Rectal smooth muscle tissue (tissue), 1 donor: ENCODE measurements around the gene NDUFS6.

Source experiments
- H3K27ac ChIP-seq: one replicate; pipeline ENCODE4 v1.7.0; 2013; ENCODE audit warnings: low read depth, low read length, inconsistent platforms
- H3K27me3 ChIP-seq: one replicate; pipeline ENCODE4 v1.7.0; 2013; ENCODE audit warnings: low read length; ENCODE audit not compliant: control insufficient read depth, insufficient read depth
- H3K36me3 ChIP-seq: one replicate; pipeline ENCODE4 v1.7.0; 2013; ENCODE audit warnings: low read length; ENCODE audit not compliant: control insufficient read depth, insufficient read depth
- H3K4me1 ChIP-seq: one replicate; pipeline ENCODE4 v1.7.0; 2013; ENCODE audit warnings: low read length; ENCODE audit not compliant: control insufficient read depth, insufficient read depth
- H3K4me3 ChIP-seq: one replicate; pipeline ENCODE4 v1.7.0; 2013; ENCODE audit warnings: low read length
- H3K9ac ChIP-seq: one replicate; pipeline ENCODE4 v1.7.0; 2013; ENCODE audit warnings: low read length

Gene NDUFS6

DNA sequence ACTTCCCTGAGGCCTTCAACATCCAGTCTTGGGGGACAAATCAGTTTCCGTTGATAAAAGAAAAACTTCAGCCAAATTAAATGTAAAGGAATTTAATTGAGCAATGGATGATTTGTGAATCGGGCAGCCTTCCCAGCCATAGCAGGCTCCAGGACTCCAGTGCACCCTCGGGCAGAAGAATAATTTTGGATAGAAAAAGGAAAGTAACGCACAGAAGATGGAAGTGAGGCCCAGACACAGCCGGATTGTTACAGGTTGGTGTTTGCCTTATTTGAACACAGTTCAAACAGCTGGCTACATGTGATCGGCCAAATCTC is 20.6 kb upstream of the NDUFS6 start:
- H3K27me3 ChIP-seq: peaks cover 2% of the 10 kb centered on the region
- H3K36me3 ChIP-seq: no peaks in the 10 kb centered on the region
- H3K27ac ChIP-seq: no peak overlapping the region
- no peaks in the 10 kb centered on the region for H3K4me1 ChIP-seq
- H3K4me3 ChIP-seq: no peak overlapping the region
- H3K9ac ChIP-seq: no peak overlapping the region

DNA sequence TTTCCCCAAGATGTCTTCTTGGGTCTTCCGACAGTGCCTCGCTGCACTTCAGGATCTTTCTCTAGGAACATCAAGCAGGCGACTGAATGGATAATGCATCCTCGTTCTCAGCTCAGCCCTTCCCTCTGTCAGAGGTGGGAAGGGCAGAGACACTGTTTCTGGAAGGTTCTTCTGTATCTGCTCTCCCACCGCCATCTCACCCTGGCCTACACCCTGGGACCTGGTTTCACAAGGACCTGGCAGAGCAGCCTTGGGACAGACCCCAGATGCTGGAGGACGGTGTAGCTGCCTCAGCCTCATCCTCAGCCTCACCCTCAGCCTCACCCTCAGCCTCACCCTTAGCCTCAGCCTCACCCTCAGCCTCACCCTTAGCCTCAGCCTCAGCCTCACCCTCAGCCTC is 20.1 kb upstream of the NDUFS6 start:
- Histone ChIP-seq H3K36me3 (no peaks in the 10 kb centered on the region), H3K4me3 (no peak overlapping the region), H3K27ac (no peak overlapping the region), H3K4me1 (no peaks in the 10 kb centered on the region), H3K27me3 (peaks cover 2% of the 10 kb centered on the region), H3K9ac (no peak overlapping the region)

DNA sequence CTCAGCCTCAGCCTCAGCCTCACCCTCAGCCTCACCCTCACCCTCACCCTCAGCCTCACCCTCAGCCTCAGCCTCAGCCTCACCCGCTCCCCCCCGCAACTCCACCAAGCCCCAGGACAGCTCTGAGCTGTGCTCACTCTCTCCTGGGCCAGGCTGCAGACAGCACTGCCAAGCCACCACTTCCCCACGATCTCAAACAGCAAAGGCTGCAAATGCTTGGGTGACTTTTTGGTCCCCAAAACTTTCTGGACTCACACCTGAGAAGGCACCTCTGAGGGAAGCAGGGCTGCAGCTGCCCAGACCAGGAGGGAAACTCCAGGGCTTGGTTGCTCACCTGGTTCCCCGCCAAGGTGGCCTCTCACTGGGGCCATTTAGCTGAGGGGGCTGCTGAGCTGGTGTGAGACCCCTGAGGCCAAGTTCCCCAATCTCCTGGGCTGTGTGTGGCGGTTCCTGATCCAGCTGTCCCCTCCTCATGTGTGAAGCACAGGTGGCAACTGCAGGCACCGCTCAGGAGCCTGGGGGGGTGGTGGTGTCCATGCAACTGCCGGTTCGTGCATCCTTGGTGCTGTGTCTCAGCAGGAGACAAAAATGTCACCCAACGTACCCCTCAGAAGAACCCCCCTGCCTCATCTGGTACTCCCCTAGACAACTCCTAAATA is 19.4 kb upstream of the NDUFS6 start:
- Histone ChIP-seq H3K4me3 (no peak overlapping the region), H3K27me3 (peaks cover 2% of the 10 kb centered on the region), H3K4me1 (no peaks in the 10 kb centered on the region), H3K36me3 (no peaks in the 10 kb centered on the region), H3K27ac (no peak overlapping the region), H3K9ac (no peak overlapping the region)

DNA sequence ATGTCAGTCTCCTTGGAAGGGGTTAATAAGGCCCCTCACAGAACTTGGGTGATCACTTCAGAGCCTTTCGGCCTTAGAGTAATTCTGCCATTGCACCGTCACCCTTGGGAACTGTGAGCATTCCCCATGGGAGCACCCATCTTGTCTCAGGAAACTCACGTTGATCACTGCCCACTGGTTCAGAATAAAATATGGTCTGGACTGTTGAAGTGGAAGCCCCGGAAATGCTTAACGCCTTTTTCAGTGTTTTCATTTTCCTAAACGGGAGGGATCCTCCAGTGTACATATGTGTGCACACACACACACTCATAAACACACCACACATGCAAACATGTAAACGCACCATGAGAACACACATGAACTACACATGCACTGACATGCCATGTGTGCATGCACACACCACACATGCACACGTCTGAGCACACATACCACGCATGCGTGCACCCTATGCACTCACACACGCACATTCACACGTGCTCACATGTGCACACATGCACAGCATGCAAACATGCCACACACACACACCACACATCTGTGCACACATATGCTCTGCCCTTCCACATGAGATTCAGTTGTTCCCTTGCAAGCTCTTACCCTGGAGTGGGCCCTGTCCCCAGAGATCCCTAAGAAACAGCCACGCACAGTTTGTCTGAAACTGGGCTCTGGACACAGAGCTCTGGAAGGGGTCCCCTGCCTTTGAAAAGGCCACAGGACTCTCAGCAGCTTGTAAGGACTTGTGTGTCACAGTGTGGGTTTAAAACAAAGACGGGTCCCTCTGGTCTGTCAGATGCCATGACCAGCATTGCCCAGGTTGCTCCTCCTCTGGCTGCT is 18.6 kb upstream of the NDUFS6 start:
- H3K27ac ChIP-seq: no peak overlapping the region
- H3K9ac ChIP-seq: no peak overlapping the region
- H3K36me3 ChIP-seq: no peaks in the 10 kb centered on the region
- H3K27me3 ChIP-seq: peaks cover 2% of the 10 kb centered on the region
- H3K4me1 ChIP-seq: no peaks in the 10 kb centered on the region
- H3K4me3 ChIP-seq: no peak overlapping the region

DNA sequence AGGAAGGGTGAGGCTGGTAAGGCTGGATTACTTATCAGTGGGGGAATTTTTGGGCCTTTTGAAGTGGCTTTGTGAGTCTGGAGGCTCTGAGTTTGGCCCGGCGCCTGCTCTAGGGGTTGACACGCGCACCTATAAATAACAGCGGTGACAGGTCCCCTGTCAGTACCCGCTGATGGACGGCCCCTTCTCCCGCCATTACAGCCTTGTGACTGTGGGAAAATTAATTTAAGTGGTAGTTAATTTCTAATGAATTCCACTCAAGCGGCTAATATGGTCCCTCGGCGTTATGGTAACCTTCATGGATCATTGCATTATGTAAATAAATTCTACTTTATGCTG is 18.0 kb upstream of the NDUFS6 start:
- Histone ChIP-seq H3K27me3 (peaks cover 2% of the 10 kb centered on the region), H3K4me1 (no peaks in the 10 kb centered on the region), H3K4me3 (no peak overlapping the region), H3K27ac (no peak overlapping the region), H3K9ac (no peak overlapping the region), H3K36me3 (no peaks in the 10 kb centered on the region)

DNA sequence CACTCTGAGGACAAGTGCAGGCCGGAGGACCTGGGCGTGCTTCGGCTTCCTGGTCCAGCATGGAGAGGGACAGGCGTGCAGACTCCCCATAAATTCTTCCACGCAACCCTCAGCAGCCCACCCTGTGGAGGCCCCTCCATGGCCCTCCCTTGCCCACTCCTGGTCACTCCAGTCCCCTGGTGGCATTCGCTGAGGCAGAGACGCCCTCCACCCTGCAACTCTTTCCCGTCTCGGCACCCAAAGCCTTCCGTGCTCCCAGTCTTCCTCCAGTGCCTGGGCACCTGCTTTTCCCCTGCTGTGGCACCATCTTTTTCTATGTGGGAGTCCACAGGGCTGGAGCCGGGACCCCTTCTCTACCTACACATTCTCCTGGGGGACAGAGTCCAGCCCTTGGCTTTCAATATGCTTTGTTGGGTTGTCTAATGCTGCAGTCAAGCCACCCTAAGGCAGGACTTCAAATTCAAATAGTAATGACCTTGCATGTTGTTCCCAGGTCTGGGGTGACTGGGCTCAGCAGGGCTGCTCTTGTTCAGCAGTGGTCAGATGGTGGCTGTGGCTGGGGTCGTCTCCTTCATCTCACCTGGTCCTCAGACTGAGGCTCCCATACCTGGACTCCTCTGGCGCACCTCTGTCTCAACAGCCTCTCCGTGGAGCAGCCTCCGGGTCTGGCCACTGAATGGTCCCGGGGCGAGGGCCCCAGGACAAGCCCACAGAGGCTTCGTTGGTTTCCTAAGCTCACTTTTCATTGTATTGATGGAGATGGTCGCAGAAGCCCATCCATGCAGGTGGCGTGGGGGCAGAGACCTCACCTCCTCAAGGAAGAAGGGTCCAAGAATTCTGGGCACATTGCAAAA is 16.8 kb upstream of the NDUFS6 start:
- no peak overlapping the region for H3K4me3 ChIP-seq
- H3K4me1 ChIP-seq: no peaks in the 10 kb centered on the region
- H3K36me3 ChIP-seq: no peaks in the 10 kb centered on the region
- H3K9ac ChIP-seq: no peak overlapping the region
- no peak overlapping the region for H3K27ac ChIP-seq
- H3K27me3 ChIP-seq: peaks cover 2% of the 10 kb centered on the region

DNA sequence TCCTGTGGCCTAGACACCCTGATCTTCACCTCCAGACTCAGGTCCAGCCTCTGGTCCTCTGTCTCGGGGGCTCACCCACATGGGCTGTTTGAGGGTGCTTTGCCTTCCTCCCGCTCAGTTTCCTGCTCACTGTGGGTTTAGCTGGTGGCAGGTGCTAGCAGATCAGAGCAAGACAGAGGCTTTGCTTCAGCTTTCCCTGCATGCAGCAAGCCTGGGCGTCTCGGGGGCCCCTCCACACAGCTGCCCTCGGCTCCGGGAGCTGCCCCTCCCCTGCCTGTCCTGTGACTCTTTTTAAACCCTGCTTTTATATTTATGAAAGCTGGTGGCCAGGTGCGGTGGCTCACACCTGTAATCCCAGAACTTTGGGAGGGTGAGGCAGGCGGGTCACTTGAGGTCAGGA is 16.1 kb upstream of the NDUFS6 start:
- H3K27me3 ChIP-seq: peaks cover 2% of the 10 kb centered on the region

DNA sequence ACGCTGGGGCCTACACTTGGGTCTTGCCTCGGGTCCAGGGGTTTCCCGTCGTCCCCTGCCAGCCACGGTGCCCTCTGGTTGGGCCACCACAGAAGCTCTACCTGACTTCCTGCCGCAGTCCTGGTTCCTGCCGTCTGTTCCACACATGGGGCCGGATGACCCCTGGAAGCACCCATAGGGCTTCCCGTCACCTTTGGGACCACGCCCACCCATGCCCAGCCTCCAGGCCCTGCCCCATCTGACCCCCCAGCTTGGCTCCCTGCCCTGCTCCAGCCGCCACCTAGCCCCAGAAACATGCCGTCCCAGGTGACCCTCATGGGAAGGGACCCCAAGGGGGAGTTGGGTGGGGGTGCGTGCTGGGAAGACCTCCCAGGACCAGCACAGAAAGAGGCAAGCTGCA is 15.2 kb upstream of the NDUFS6 start:
- Histone ChIP-seq H3K27ac (no peak overlapping the region), H3K4me1 (no peaks in the 10 kb centered on the region), H3K27me3 (peaks cover 2% of the 10 kb centered on the region), H3K36me3 (no peaks in the 10 kb centered on the region), H3K9ac (no peak overlapping the region), H3K4me3 (no peak overlapping the region)

More for the DNA sequence above, 16.1 kb upstream of the NDUFS6 start:
- Histone ChIP-seq H3K36me3 (no peaks in the 10 kb centered on the region), H3K9ac (no peak overlapping the region), H3K4me3 (no peak overlapping the region), H3K27ac (no peak overlapping the region), H3K4me1 (no peaks in the 10 kb centered on the region)

DNA sequence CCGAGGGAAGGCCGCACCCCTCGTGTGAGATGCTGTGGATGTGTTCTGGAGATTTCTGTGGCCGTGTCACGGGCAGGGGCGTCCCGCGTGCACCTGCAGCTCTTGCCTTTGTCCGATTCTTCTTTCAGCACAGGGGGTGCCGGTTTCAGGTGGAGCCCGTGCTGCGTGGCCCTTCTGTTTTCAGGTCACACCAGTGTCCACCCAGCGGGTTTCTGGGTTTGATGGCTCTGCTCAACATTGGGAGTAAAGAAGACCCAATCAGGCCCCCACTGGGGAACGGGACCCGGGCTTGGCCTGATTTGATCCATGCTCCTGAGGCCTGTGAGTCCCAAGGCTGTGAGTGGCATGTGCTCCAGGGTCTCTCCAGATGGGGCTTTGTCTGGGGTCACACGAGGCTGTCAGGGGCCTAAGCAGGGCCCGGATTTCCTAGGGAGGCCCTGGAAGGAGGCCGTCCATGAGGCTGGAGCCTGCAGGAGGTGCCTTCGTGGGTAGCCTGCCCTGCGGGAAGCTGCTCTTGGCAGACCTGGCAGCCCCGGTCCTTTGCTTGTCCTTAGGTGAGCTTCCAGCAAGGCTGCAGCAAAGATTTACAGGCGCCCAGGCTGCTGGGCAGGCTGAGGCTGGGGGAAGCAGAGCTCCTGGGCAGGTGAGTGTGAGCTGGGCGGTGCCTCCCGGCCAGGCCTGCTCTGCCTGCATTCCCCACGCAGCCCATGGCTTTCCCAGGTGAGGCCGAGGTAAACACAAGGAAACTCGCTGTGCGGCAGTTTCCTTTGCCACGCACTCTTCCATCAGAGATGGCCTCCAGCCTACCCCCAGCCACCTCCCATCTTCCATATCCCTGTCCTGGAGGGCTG is 14.4 kb upstream of the NDUFS6 start:
- Histone ChIP-seq H3K4me1 (no peaks in the 10 kb centered on the region), H3K4me3 (no peak overlapping the region), H3K9ac (no peak overlapping the region), H3K36me3 (no peaks in the 10 kb centered on the region), H3K27ac (no peak overlapping the region), H3K27me3 (peaks cover 2% of the 10 kb centered on the region)

DNA sequence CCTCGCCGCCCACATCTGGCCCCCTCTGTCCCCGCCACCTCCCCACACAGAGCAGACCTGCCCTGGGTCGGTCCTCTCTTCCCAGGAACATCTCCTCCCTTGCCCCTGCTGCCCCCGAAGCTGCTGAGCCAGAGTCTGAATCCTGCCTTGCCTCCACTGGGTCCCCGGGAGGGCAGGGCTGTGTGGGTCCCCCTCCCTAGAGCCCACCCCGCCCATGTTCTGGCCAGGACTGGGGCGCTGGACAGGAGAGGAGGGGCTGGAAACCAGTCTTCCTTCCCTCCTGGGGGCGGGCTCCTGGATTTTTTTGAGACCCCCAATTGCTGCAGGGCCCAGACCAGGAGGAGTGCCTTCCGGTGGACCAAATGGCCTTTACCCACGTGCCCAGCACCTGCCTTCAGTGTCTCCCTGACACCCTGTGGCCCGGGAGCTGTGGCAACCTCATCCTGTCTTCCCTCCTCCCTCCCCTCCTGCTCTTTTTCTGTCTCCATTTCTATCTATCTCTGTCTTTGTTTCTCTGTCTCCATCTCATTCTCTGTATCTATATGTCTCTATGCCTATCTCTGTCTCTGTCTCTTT is 13.6 kb upstream of the NDUFS6 start:
- Histone ChIP-seq H3K4me1 (no peaks in the 10 kb centered on the region), H3K27me3 (peaks cover under 1% of the 10 kb centered on the region), H3K36me3 (no peaks in the 10 kb centered on the region), H3K9ac (no peak overlapping the region), H3K27ac (no peak overlapping the region), H3K4me3 (no peak overlapping the region)

DNA sequence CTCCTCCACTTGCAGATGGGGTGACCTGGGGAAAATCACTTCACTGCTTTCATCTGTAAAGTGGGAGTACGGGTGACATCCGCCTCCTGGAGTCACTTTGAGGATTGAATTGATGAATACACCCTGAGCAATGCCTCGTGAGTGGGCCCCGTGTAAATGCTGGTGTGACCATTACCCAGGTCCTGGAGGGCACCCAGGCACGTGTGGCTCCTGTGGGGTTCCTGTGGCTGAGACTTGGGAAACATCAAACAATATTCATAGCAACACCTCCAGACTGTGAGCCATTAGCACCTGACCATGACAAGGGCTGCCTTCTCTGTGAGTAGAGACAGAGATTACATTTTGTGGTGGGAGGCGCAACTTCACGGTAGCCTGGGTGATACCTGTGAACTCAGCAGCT is 13.0 kb upstream of the NDUFS6 start:
- H3K36me3 ChIP-seq: no peaks in the 10 kb centered on the region

DNA sequence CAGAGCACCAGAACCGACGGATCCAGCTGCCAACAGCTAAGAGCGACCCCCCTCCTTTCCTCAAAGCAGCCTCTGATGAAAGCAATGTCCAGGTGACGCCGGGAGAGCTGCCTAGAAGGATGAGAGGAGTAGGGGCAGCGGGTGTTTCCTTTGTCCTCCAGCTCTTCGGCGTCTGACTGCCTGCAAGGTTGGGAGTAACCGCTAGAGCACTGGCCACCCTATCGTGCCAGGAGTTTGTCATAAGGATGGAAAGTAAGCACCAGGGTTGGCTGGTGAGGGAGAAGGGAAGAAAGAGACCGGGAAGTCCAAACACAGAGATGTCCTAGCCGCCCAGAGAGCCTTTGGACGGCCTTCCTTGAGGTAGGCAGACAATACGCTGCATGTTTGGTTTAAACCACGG is 12.4 kb upstream of the NDUFS6 start:
- H3K36me3 ChIP-seq: no peaks in the 10 kb centered on the region
- H3K4me1 ChIP-seq: no peaks in the 10 kb centered on the region
- H3K9ac ChIP-seq: no peak overlapping the region
- H3K27me3 ChIP-seq: no peaks in the 10 kb centered on the region
- no peak overlapping the region for H3K27ac ChIP-seq
- H3K4me3 ChIP-seq: no peak overlapping the region

More for the DNA sequence above, 13.0 kb upstream of the NDUFS6 start:
- no peaks in the 10 kb centered on the region for H3K4me1 ChIP-seq
- no peak overlapping the region for H3K27ac ChIP-seq
- no peak overlapping the region for H3K9ac ChIP-seq
- no peaks in the 10 kb centered on the region for H3K27me3 ChIP-seq
- H3K4me3 ChIP-seq: no peak overlapping the region
